ENCODE measurements around the gene ARHGEF7. TPM values are rescaled to one million over a fixed set of nuclear protein-coding genes. Genes with fewer than 3 reads are reported as not detected.
A peak's percentile ranks its signal among the peaks of the same experiment; 100 is the strongest.

Gene ARHGEF7
- total and polyA plus RNA-seq, 5 donors from 2014 or later = 7.1 to 84.9 (median 9.8) TPM

GRCh38 chr13:111161601-111162600 lies 46.8 kb downstream of the ARHGEF7 start:
- H3K4me1 ChIP-seq (ENCODE audit: control insufficient read depth, insufficient read depth, low read length, poor library complexity, severe bottlenecking) = peaks cover 5% of the 10 kb centered on the region
- no peaks in the 10 kb centered on the region for H3K9me3 ChIP-seq (ENCODE audit: control insufficient read depth in 2 of 2, low read length in 2 of 2)
- H3K36me3 ChIP-seq (ENCODE audit: control insufficient read depth, insufficient read depth, low read length) = peaks cover 33% of the 10 kb centered on the region
- H3K27ac ChIP-seq (ENCODE audit: insufficient read depth, low read length, poor library complexity, severe bottlenecking) = no peak overlapping the region
- Mint-ChIP-seq H3K9me3 (no peaks in the 10 kb centered on the region), H3K27ac (peak overlapping the region in 2 of 3 donors; percentile 52 to 68), H3K27me3 (no peaks in the 10 kb centered on the region), H3K4me1 (peaks cover 20 to 71% (median 57%) of the 10 kb centered on the region in 4 donors), H3K4me3 (no peak overlapping the region), H3K36me3 (peaks cover 37% of the 10 kb centered on the region)
- no peak for ATAC-seq (ENCODE audit: low read depth in 2 of 2)
- no peak for DNase-seq
- H3K27me3 ChIP-seq (ENCODE audit: control insufficient read depth, insufficient read depth, low read length) = no peaks in the 10 kb centered on the region
- no peak overlapping the region for H3K4me3 ChIP-seq (ENCODE audit: low read depth, low read length)

- Histone ChIP-seq H3K36me3 (ENCODE audit: control insufficient read depth, insufficient read depth, low read length) (peaks cover 25% of the 10 kb centered on the region), H3K27ac (ENCODE audit: insufficient read depth, low read length, poor library complexity, severe bottlenecking) (no peak overlapping the region), H3K27me3 (ENCODE audit: control insufficient read depth, insufficient read depth, low read length) (no peaks in the 10 kb centered on the region), H3K4me1 (ENCODE audit: control insufficient read depth, insufficient read depth, low read length, poor library complexity, severe bottlenecking) (peaks cover 6% of the 10 kb centered on the region), H3K4me3 (ENCODE audit: low read depth, low read length) (no peak overlapping the region), H3K9me3 (ENCODE audit: control insufficient read depth in 2 of 2, low read length in 2 of 2) (no peaks in the 10 kb centered on the region)
- ATAC-seq (ENCODE audit: low read depth in 2 of 2) = no peak
- H3K4me3 Mint-ChIP-seq = peak overlapping the region in 1 of 4 donors; percentile 15
- no peaks in the 10 kb centered on the region for H3K27me3 Mint-ChIP-seq
- no peaks in the 10 kb centered on the region for H3K9me3 Mint-ChIP-seq
- H3K4me1 Mint-ChIP-seq = peaks cover 30 to 78% (median 49%) of the 10 kb centered on the region in 4 donors
- H3K36me3 Mint-ChIP-seq = peaks cover 37% of the 10 kb centered on the region
- DNase-seq = no peak
- H3K27ac Mint-ChIP-seq = peak overlapping the region in 2 of 3 donors; percentile 17 to 47
Observed at GRCh38 chr13:111165241-111166010, 50.3 kb downstream of the ARHGEF7 start.

DNA sequence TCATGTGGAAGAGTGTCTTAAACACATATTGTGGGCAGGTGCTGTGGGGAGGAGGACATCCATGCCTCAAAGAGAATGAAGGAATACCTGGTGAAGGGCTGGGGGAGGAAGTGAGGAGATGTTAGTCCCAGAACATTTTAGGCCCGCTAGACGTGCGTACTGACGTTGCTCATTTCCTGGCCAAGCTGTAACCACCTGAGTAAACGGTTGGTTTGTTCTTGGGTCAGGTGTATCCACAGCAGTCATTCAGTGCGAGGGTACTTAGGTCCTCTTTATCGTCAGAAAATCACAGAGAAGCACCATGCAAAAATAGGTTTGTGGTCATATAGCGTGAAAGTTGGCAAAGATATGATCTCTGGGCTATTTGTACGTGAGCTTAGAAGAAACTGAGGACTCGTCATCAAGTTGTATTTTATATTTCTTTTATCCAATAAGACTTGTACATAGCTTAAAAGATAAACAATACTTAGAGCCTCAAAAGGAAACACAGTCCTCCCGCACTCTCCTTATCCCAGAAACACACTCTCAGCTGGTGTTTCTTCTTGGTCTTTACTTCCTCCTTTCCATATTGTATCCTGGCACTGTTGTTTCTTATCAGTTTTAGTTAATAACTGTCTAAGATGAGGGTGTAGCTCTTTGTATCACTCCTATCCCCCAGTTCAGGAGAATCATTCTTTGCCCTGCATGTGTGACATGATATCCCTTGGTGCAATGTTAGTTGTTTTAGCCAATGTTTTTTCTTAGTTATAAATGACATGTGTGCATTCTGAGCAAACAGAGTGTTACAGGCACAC lies 52.0 kb downstream of the ARHGEF7 start:
- Mint-ChIP-seq H3K4me1 (peaks cover 34 to 86% (median 52%) of the 10 kb centered on the region in 4 donors), H3K27me3 (no peaks in the 10 kb centered on the region), H3K27ac (peak overlapping the region; percentile 76 to 92 (median 80)), H3K9me3 (no peaks in the 10 kb centered on the region), H3K4me3 (peak overlapping the region in 2 of 4 donors; percentile 15 to 36), H3K36me3 (peaks cover 25% of the 10 kb centered on the region)
- Histone ChIP-seq H3K4me3 (ENCODE audit: low read depth, low read length) (no peak overlapping the region), H3K27me3 (ENCODE audit: control insufficient read depth, insufficient read depth, low read length) (no peaks in the 10 kb centered on the region), H3K27ac (ENCODE audit: insufficient read depth, low read length, poor library complexity, severe bottlenecking) (no peak overlapping the region), H3K4me1 (ENCODE audit: control insufficient read depth, insufficient read depth, low read length, poor library complexity, severe bottlenecking) (peaks cover 13% of the 10 kb centered on the region), H3K36me3 (ENCODE audit: control insufficient read depth, insufficient read depth, low read length) (peaks cover 15% of the 10 kb centered on the region), H3K9me3 (ENCODE audit: control insufficient read depth in 2 of 2, low read length in 2 of 2) (no peaks in the 10 kb centered on the region)
- DNase-seq = no peak
- no peak for ATAC-seq (ENCODE audit: low read depth in 2 of 2)

GRCh38 chr13:111168107-111168506 lies 53.0 kb downstream of the ARHGEF7 start:
- Mint-ChIP-seq H3K27ac (peak overlapping the region in 1 of 3 donors; percentile 39), H3K4me3 (no peak overlapping the region), H3K4me1 (peaks cover 28 to 80% (median 48%) of the 10 kb centered on the region in 4 donors), H3K9me3 (no peaks in the 10 kb centered on the region), H3K27me3 (no peaks in the 10 kb centered on the region), H3K36me3 (peaks cover 19% of the 10 kb centered on the region)
- no peak for DNase-seq
- H3K4me1 ChIP-seq (ENCODE audit: control insufficient read depth, insufficient read depth, low read length, poor library complexity, severe bottlenecking) = peaks cover 13% of the 10 kb centered on the region
- ATAC-seq (ENCODE audit: low read depth in 2 of 2) = no peak
- H3K9me3 ChIP-seq (ENCODE audit: control insufficient read depth in 2 of 2, low read length in 2 of 2) = no peaks in the 10 kb centered on the region
- H3K27ac ChIP-seq (ENCODE audit: insufficient read depth, low read length, poor library complexity, severe bottlenecking) = no peak overlapping the region
- H3K27me3 ChIP-seq (ENCODE audit: control insufficient read depth, insufficient read depth, low read length) = no peaks in the 10 kb centered on the region
- peaks cover 12% of the 10 kb centered on the region for H3K36me3 ChIP-seq (ENCODE audit: control insufficient read depth, insufficient read depth, low read length)
- no peak overlapping the region for H3K4me3 ChIP-seq (ENCODE audit: low read depth, low read length)

- H3K27ac Mint-ChIP-seq = peak overlapping the region in 1 of 3 donors; percentile 87
- H3K4me1 Mint-ChIP-seq = peaks cover 31 to 78% (median 46%) of the 10 kb centered on the region in 4 donors
- no peaks in the 10 kb centered on the region for H3K27me3 Mint-ChIP-seq
- ATAC-seq (ENCODE audit: low read depth in 2 of 2) (no peak), DNase-seq (no peak)
- H3K36me3 Mint-ChIP-seq = peaks cover 29% of the 10 kb centered on the region
- H3K4me1 ChIP-seq (ENCODE audit: control insufficient read depth, insufficient read depth, low read length, poor library complexity, severe bottlenecking) = peaks cover 16% of the 10 kb centered on the region
- no peaks in the 10 kb centered on the region for H3K9me3 Mint-ChIP-seq
- no peak overlapping the region for H3K4me3 Mint-ChIP-seq
- H3K27me3 ChIP-seq (ENCODE audit: control insufficient read depth, insufficient read depth, low read length) = no peaks in the 10 kb centered on the region
- H3K9me3 ChIP-seq (ENCODE audit: control insufficient read depth in 2 of 2, low read length in 2 of 2) = no peaks in the 10 kb centered on the region
- H3K36me3 ChIP-seq (ENCODE audit: control insufficient read depth, insufficient read depth, low read length) = peaks cover 15% of the 10 kb centered on the region
- H3K4me3 ChIP-seq (ENCODE audit: low read depth, low read length) = no peak overlapping the region
- no peak overlapping the region for H3K27ac ChIP-seq (ENCODE audit: insufficient read depth, low read length, poor library complexity, severe bottlenecking)
Observed at GRCh38 chr13:111171112-111171511, 56.0 kb downstream of the ARHGEF7 start.

DNA sequence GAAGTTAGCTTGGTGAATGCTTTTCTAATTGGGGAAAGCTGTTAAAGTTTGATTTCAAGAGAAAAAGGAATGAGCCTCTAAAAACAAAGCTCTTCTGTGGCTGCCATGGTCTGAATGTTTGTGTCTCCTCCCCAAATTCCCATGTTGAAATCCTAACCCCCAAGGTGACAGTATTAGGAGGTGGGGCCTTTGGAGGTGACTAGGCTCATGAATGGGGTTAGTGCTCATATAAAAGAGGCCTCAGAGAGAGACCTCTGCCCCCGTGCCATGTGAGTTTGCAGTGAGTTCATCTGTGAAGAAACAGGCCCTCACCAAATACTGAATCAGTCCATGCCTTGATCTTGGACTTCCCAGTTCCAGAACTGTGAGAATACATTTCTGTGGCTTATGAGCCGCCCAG lies 56.5 kb downstream of the ARHGEF7 start:
- H3K27ac Mint-ChIP-seq = peak overlapping the region in 1 of 3 donors; percentile 87
- H3K9me3 Mint-ChIP-seq = no peaks in the 10 kb centered on the region
- ATAC-seq (ENCODE audit: low read depth in 2 of 2) (no peak), DNase-seq (no peak)
- Histone ChIP-seq H3K27me3 (ENCODE audit: control insufficient read depth, insufficient read depth, low read length) (no peaks in the 10 kb centered on the region), H3K36me3 (ENCODE audit: control insufficient read depth, insufficient read depth, low read length) (peaks cover 19% of the 10 kb centered on the region), H3K4me3 (ENCODE audit: low read depth, low read length) (no peak overlapping the region), H3K9me3 (ENCODE audit: control insufficient read depth in 2 of 2, low read length in 2 of 2) (no peaks in the 10 kb centered on the region), H3K4me1 (ENCODE audit: control insufficient read depth, insufficient read depth, low read length, poor library complexity, severe bottlenecking) (peaks cover 21% of the 10 kb centered on the region), H3K27ac (ENCODE audit: insufficient read depth, low read length, poor library complexity, severe bottlenecking) (no peak overlapping the region)
- no peaks in the 10 kb centered on the region for H3K27me3 Mint-ChIP-seq
- peaks cover 25 to 78% (median 46%) of the 10 kb centered on the region in 4 donors for H3K4me1 Mint-ChIP-seq
- no peak overlapping the region for H3K4me3 Mint-ChIP-seq
- H3K36me3 Mint-ChIP-seq = peaks cover 28% of the 10 kb centered on the region
